ENCODE measurements around the gene GABRG3.

DNA sequence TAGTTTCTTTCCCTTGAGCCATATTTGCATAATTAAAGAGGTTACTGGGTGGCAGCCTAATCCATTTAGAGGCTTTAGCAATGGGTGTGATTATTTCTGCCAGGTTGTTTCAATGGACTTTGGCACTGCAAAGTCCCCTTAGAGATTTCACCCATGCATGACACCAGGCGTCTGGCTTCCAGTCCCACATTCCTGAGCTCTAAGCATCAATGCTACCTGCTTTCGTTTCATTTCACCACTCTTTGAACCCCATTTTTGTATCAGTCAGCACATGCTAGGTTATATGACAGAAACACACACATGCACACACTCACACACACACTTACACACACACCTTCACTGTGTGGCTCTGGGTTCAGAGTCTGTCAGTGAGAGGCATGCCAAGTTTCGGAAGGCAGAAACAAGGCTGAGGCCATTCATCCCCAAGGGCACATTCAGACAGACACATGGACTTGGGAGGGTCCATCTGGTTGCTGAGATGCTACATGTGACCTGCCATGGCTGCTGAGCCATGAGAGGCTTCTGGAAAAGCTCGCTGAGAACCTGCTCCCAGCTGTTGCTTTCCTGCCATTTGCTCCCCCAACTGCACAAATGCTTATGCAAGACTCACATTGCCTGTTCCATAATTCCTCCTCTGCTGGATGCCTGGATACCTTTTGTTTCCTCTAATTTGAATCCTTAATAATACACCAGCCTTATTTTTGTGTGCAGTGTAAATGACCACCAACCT is 354.1 kb downstream of the GABRG3 start:
- TF ChIP-seq, protein P1, sequence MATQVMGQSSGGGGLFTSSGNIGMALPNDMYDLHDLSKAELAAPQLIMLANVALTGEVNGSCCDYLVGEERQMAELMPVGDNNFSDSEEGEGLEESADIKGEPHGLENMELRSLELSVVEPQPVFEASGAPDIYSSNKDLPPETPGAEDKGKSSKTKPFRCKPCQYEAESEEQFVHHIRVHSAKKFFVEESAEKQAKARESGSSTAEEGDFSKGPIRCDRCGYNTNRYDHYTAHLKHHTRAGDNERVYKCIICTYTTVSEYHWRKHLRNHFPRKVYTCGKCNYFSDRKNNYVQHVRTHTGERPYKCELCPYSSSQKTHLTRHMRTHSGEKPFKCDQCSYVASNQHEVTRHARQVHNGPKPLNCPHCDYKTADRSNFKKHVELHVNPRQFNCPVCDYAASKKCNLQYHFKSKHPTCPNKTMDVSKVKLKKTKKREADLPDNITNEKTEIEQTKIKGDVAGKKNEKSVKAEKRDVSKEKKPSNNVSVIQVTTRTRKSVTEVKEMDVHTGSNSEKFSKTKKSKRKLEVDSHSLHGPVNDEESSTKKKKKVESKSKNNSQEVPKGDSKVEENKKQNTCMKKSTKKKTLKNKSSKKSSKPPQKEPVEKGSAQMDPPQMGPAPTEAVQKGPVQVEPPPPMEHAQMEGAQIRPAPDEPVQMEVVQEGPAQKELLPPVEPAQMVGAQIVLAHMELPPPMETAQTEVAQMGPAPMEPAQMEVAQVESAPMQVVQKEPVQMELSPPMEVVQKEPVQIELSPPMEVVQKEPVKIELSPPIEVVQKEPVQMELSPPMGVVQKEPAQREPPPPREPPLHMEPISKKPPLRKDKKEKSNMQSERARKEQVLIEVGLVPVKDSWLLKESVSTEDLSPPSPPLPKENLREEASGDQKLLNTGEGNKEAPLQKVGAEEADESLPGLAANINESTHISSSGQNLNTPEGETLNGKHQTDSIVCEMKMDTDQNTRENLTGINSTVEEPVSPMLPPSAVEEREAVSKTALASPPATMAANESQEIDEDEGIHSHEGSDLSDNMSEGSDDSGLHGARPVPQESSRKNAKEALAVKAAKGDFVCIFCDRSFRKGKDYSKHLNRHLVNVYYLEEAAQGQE (IDR thresholded peaks at IDR 0.05), result no peak
- TF ChIP-seq MAX (IDR thresholded peaks at IDR 0.05) (no peak), JUND (IDR thresholded peaks at IDR 0.05) (no peak), ZBTB33 (IDR thresholded peaks at IDR 0.05) (no peak), CTCF (IDR thresholded peaks at IDR 0.05; ENCODE audit: low read depth, low read length, missing input control) (no peak)

All from liver (tissue), 3 donors.